DOHH2 (cell line): ENCODE measurements around the gene SGPL1.

Source experiments
- H3F3A ChIP-seq: fragments of 200-600 bp; sonication (generic), shearing (Covaris generic); 2 replicates; pipeline ENCODE4 v1.6.0; 2016; ENCODE audit warnings: antibody characterized with exemption, mild to moderate bottlenecking; ENCODE audit not compliant: control insufficient read depth, insufficient read depth
- H3K27ac ChIP-seq: fragments of 200-600 bp; sonication (generic); 2 replicates; pipeline ENCODE4 v1.5.1; 2014; ENCODE audit warnings: low read depth, mild to moderate bottlenecking, low read length, moderate library complexity
- H3K27me3 ChIP-seq: fragments of 200-600 bp; sonication (generic); 2 replicates; pipeline ENCODE4 v1.6.1; 2014; ENCODE audit warnings: mild to moderate bottlenecking, low read length, mixed read lengths; ENCODE audit not compliant: control insufficient read depth
- H3K36me3 ChIP-seq: fragments of 200-600 bp; sonication (generic); 2 replicates; pipeline ENCODE4 v1.6.1; 2014; ENCODE audit warnings: mild to moderate bottlenecking, low read length, moderate library complexity, mixed read lengths; ENCODE audit not compliant: control insufficient read depth
- H3K4me1 ChIP-seq: fragments of 200-600 bp; sonication (generic); 2 replicates; pipeline ENCODE4 v1.6.1; 2014; ENCODE audit warnings: mild to moderate bottlenecking, low read length, mixed read lengths; ENCODE audit not compliant: control insufficient read depth
- H3K4me2 ChIP-seq: fragments of 200-600 bp; sonication (generic); 2 replicates; pipeline ENCODE4 v1.6.0; 2014; ENCODE audit warnings: mild to moderate bottlenecking, low read length, moderate library complexity
- H3K4me3 ChIP-seq: fragments of 200-600 bp; sonication (generic); 2 replicates; pipeline ENCODE4 v1.5.1; 2014; ENCODE audit warnings: mild to moderate bottlenecking, low read length, mixed read lengths
- H3K79me2 ChIP-seq: fragments of 200-600 bp; sonication (generic); 2 replicates; pipeline ENCODE4 v1.6.1; 2014; ENCODE audit warnings: mild to moderate bottlenecking, low read length, mixed read lengths; ENCODE audit not compliant: control insufficient read depth
- H3K9me2 ChIP-seq: fragments of 200-600 bp; sonication (generic); replicated peaks from 2 replicates; pipeline ENCODE4 v1.6.1; 2014; ENCODE audit warnings: mild to moderate bottlenecking, low read length, mixed read lengths; ENCODE audit not compliant: control insufficient read depth
- H3K9me3 ChIP-seq: fragments of 200-600 bp; sonication (generic); 2 replicates; pipeline ENCODE4 v1.6.1; 2014; ENCODE audit warnings: antibody characterized with exemption, low read length, mixed read lengths; ENCODE audit not compliant: control insufficient read depth, insufficient read depth
- H4K20me1 ChIP-seq: fragments of 200-600 bp; sonication (generic); 2 replicates; pipeline ENCODE4 v1.6.0; 2014; ENCODE audit warnings: low read depth, mild to moderate bottlenecking, antibody characterized with exemption, low read length, moderate library complexity; ENCODE audit not compliant: control insufficient read depth, insufficient read depth
- EZH2phosphoT487 ChIP-seq: fragments of 200-600 bp; sonication (generic); IDR thresholded peaks from 2 replicates; pipeline ENCODE4 v1.6.1; 2017; ENCODE audit warnings: borderline replicate concordance, mild to moderate bottlenecking, antibody characterized with exemption, low read length, moderate library complexity, mixed read lengths
- TF ChIP-seq, protein P1 (sequence below): fragments of 200-600 bp; sonication (generic); IDR thresholded peaks from one replicate; pipeline ENCODE4 v1.5.1; 2014; ENCODE audit warnings: antibody characterized with exemption, mild to moderate bottlenecking, low read depth, low read length; ENCODE audit not compliant: poor library complexity, severe bottlenecking

The SGPL1 gene

DNA sequence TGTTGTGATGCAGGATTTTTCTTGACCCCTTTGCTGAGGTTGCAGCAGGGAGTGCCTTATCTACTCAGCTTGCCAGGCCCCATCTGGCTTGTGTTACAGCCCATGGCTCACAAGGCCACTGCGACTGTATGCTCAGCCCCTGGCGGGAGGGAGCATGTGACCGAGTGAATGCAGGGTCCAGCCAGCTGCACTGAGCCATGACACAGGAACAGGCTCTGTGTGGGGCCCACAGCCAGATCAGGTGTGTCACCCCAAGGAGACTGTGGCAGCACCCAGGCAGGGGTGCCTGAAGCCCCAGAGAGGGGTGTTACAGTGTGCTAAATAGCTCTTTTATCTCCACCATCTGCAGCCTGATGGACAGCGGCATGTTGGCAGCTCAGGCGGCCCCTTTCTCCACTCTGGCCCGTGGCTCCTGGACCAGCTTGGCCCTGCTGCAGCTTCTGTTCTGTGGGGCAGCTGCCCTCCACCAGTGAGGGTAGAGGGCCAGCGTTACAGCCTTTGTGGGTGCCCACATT is 75.2 kb downstream of the SGPL1 start:
- peaks cover 3% of the 10 kb centered on the region; the same call in 1 of the 2 replicates for H3K9me3 ChIP-seq
- no peak overlapping the region for H3K4me2 ChIP-seq
- no peaks in the 10 kb centered on the region for H4K20me1 ChIP-seq
- no peaks in the 10 kb centered on the region for H3K27me3 ChIP-seq
- H3K27ac ChIP-seq: no peak overlapping the region
- H3K4me1 ChIP-seq: peaks cover 13% of the 10 kb centered on the region
- no peaks in the 10 kb centered on the region for H3F3A ChIP-seq
- H3K4me3 ChIP-seq: no peak overlapping the region
- no peaks in the 10 kb centered on the region for H3K36me3 ChIP-seq
- no peak for TF ChIP-seq EZH2phosphoT487
- TF ChIP-seq, protein P1, sequence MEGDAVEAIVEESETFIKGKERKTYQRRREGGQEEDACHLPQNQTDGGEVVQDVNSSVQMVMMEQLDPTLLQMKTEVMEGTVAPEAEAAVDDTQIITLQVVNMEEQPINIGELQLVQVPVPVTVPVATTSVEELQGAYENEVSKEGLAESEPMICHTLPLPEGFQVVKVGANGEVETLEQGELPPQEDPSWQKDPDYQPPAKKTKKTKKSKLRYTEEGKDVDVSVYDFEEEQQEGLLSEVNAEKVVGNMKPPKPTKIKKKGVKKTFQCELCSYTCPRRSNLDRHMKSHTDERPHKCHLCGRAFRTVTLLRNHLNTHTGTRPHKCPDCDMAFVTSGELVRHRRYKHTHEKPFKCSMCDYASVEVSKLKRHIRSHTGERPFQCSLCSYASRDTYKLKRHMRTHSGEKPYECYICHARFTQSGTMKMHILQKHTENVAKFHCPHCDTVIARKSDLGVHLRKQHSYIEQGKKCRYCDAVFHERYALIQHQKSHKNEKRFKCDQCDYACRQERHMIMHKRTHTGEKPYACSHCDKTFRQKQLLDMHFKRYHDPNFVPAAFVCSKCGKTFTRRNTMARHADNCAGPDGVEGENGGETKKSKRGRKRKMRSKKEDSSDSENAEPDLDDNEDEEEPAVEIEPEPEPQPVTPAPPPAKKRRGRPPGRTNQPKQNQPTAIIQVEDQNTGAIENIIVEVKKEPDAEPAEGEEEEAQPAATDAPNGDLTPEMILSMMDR: no peak
- H3K79me2 ChIP-seq: no peaks in the 10 kb centered on the region
- H3K9me2 ChIP-seq: no peaks in the 10 kb centered on the region

DNA sequence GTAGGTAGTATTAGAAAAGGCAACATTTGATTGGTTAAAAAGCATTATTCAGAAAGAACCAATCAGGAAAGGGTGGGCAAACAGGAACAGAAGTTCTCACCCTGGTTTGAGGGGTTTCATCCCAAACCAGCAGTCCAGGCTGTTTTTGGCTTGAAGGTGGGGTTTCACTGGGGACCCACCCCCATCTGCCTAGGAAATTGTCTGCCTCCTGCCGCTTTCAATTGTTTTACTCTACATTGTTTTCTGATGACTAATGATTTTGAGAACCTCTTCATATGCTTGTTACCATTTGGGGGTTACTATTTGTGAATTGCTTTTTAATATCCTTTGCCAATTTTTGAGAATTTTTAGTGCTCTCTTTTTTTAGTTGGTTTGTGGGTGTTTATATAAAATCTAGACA is 75.9 kb downstream of the SGPL1 start:
- no peaks in the 10 kb centered on the region for H3K36me3 ChIP-seq
- no peaks in the 10 kb centered on the region for H3F3A ChIP-seq
- H3K4me3 ChIP-seq: no peak overlapping the region
- TF ChIP-seq, protein P1: no peak
- TF ChIP-seq EZH2phosphoT487: no peak
- no peaks in the 10 kb centered on the region for H3K9me2 ChIP-seq
- H3K27me3 ChIP-seq: no peaks in the 10 kb centered on the region
- peaks cover 13% of the 10 kb centered on the region for H3K4me1 ChIP-seq
- no peaks in the 10 kb centered on the region for H3K79me2 ChIP-seq
- H3K9me3 ChIP-seq: peaks cover 3% of the 10 kb centered on the region; the same call in 1 of the 2 replicates
- H3K4me2 ChIP-seq: no peak overlapping the region
- H4K20me1 ChIP-seq: no peaks in the 10 kb centered on the region
- H3K27ac ChIP-seq: no peak overlapping the region

DNA sequence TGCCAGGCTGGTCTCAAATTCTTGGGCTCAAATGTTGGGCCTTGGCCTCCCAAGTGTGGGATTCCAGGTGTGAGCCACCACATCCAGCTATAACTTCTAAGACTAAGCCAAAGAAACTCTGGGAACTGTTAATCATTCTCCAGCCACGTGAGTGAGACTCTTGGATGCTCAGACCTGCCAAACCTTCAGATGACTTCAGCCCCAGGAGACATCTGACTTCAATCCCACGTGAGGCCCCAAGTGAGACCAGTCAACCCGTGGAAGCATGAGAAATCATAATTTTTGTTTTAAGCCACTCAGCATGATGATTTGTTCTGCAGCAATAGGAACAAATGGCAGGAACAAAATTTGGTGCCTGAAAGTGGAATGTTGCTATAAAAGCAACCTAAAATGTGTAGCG is 76.9 kb downstream of the SGPL1 start:
- Histone ChIP-seq H3K4me1 (peaks cover 10% of the 10 kb centered on the region), H3K79me2 (no peaks in the 10 kb centered on the region), H3K36me3 (no peaks in the 10 kb centered on the region), H3K4me3 (no peak overlapping the region), H4K20me1 (no peaks in the 10 kb centered on the region), H3K4me2 (no peak overlapping the region), H3K9me3 (peaks cover 3% of the 10 kb centered on the region; the same call in 1 of the 2 replicates), H3K9me2 (no peaks in the 10 kb centered on the region), H3F3A (no peaks in the 10 kb centered on the region), H3K27me3 (0 out of 2 replicates have a peak, but pooled peaks cover 2% of the 10 kb centered on the region), H3K27ac (no peak overlapping the region)
- no peak for TF ChIP-seq EZH2phosphoT487
- TF ChIP-seq, protein P1: no peak
